Sciatic nerve (tissue), 2 donors: ENCODE data around the gene LRRC1. TPM values are rescaled to one million over a fixed set of nuclear protein-coding genes. Genes with fewer than 3 reads are reported as not detected.

Experiments
- ATAC-seq: fragments of 200-7000 bp; cut with Tn5 transposase; one replicate; pipeline ENCODE4 v1.9.1; 2020; ENCODE audit warnings: mild to moderate bottlenecking, moderate library complexity
- DNase-seq: peaks from one replicate; pipeline ENCODE4 v3.0.0-alpha.2; 2020; ENCODE audit warnings: low spot score
- intact Hi-C: fragments of 100-400 bp; cut with DNase I; formaldehyde crosslinking; loops from one replicate; pipeline ENCODE4 v1.14.2; 2022
- total RNA-seq: library from RNA; stranded (reverse); fragmentation: NEBNext Ultra II Directional; extraction: Animal tissue kit (Norgen Biotek cat#: 25700); gene quantifications from one replicate; pipeline ENCODE4 v1.2.1, GENCODE V29; 2021
- donor health status: DM: no; HTN: no; CAD: no.
- donor health status: DM: no; HTN: no; CAD: no.

LRRC1 gene
- total RNA-seq, 1 donor from 2014 or later = 19.5 TPM

GRCh38 chr6:53929041-53929820 is 134.4 kb downstream of the LRRC1 start:
- intact Hi-C loops = no loop called here
- ATAC-seq = peak; percentile 16
- no peak for DNase-seq

- DNase-seq (no peak), ATAC-seq (no peak)
- intact Hi-C loops = no loop called here
Measured at GRCh38 chr6:53929821-53930120, 135.0 kb downstream of the LRRC1 start.

- no peak for ATAC-seq
- DNase-seq = no peak
- intact Hi-C loops = no loop called here
Measured at GRCh38 chr6:53930330-53930729, 135.5 kb downstream of the LRRC1 start.

GRCh38 chr6:53931086-53931485 is 136.3 kb downstream of the LRRC1 start:
- no peak for ATAC-seq
- DNase-seq = no peak
- intact Hi-C loops = no loop called here

GRCh38 chr6:53932516-53932915 is 137.7 kb downstream of the LRRC1 start:
- intact Hi-C loops = no loop called here

GRCh38 chr6:53934023-53934422 is 139.2 kb downstream of the LRRC1 start:
- no peak for ATAC-seq
- intact Hi-C loops = no loop called here
- no peak for DNase-seq

More at GRCh38 chr6:53932516-53932915, 137.7 kb downstream of the LRRC1 start:
- ATAC-seq (no peak), DNase-seq (no peak)

- intact Hi-C loops = no loop called here
- no peak for DNase-seq
- ATAC-seq = no peak
Measured at GRCh38 chr6:53937461-53937860, 142.7 kb downstream of the LRRC1 start.

GRCh38 chr6:53938810-53939209 is 144.0 kb downstream of the LRRC1 start:
- DNase-seq = no peak
- no peak for ATAC-seq
- intact Hi-C loops = no loop called here

GRCh38 chr6:53939830-53940229 is 145.0 kb downstream of the LRRC1 start:
- no peak for ATAC-seq
- DNase-seq = no peak
- intact Hi-C loops = no loop called here

GRCh38 chr6:53943395-53943794 is 148.6 kb downstream of the LRRC1 start:
- ATAC-seq (peak; percentile 75), DNase-seq (no peak)
- intact Hi-C loops = no loop called here

GRCh38 chr6:53944091-53944490 is 149.3 kb downstream of the LRRC1 start:
- DNase-seq (no peak), ATAC-seq (no peak)
- intact Hi-C loops = no loop called here

GRCh38 chr6:53944543-53944942 is 149.7 kb downstream of the LRRC1 start:
- no peak for DNase-seq
- ATAC-seq = no peak
- intact Hi-C loops = no loop called here

GRCh38 chr6:53945765-53946407 is 151.1 kb downstream of the LRRC1 start:
- ATAC-seq (no peak), DNase-seq (no peak)
- intact Hi-C loops = no loop called here

GRCh38 chr6:53947780-53948179 is 153.0 kb downstream of the LRRC1 start:
- no peak for DNase-seq
- no peak for ATAC-seq
- intact Hi-C loops = no loop called here

- intact Hi-C loops = loop anchor here (10.0 kb wide), 1 partner anchor 157 kb away; the partner anchor contains the start of gene LRRC1
- ATAC-seq = no peak
- DNase-seq = no peak
Measured at GRCh38 chr6:53951383-53951782, 156.6 kb downstream of the LRRC1 start.

GRCh38 chr6:53956068-53956711 is 161.4 kb downstream of the LRRC1 start:
- intact Hi-C loops = loop anchor here (10.0 kb wide), 1 partner anchor 161 kb away; the partner anchor contains the start of gene LRRC1
- DNase-seq (peak; percentile 85), ATAC-seq (peak; percentile 90)

GRCh38 chr6:53956804-53957203 is 162.0 kb downstream of the LRRC1 start:
- DNase-seq (no peak), ATAC-seq (no peak)
- intact Hi-C loops = loop anchor here (10.0 kb wide), 1 partner anchor 162 kb away; the partner anchor contains the start of gene LRRC1

GRCh38 chr6:53959717-53960116 is 164.9 kb downstream of the LRRC1 start:
- DNase-seq (no peak), ATAC-seq (no peak)
- intact Hi-C loops = loop anchor here (10.0 kb wide), 1 partner anchor 165 kb away; the partner anchor contains the start of gene LRRC1

- no peak for DNase-seq
- intact Hi-C loops = no loop called here
- ATAC-seq = no peak
Measured at GRCh38 chr6:53960311-53960710, 165.5 kb downstream of the LRRC1 start.
